ENCODE measurements around the gene SOHLH1. TPM values are rescaled to one million over a fixed set of nuclear protein-coding genes. Genes with fewer than 3 reads are reported as not detected.

The SOHLH1 gene
- total RNA-seq, 4 donors from 2014 or later, result not detected

- TF ChIP-seq CTCF (IDR thresholded peaks at IDR 0.05) (no peak), EP300 (IDR thresholded peaks at IDR 0.05) (no peak), POLR2A (IDR thresholded peaks at IDR 0.05; ENCODE audit: low read depth) (no peak), POLR2AphosphoS5 (IDR thresholded peaks at IDR 0.05) (no peak)
- Histone ChIP-seq H3K27me3 (peaks cover 0 to 90% (median 8%) of the 10 kb centered on the region in 4 donors), H3K36me3 (no peaks in the 10 kb centered on the region), H3K4me1 (peaks cover 0 to 6% (median 0%) of the 10 kb centered on the region in 4 donors), H3K9me3 (peaks cover 0 to 5% (median 1%) of the 10 kb centered on the region in 4 donors), H3K27ac (replicated peaks in 1 of 4) (no peak overlapping the region), H3K4me3 (no peak overlapping the region)
- WGBS, result 60% methylated on average over 19 of the region's 23 CpGs
- DNase-seq (ENCODE audit: extremely low spot score), result no peak
- intact Hi-C loops (cut with DNase I), result no loop called here
Observed at GRCh38 chr9:135736979-135737839, 37.9 kb upstream of the SOHLH1 start.

GRCh38 chr9:135736272-135736978 lies 37.1 kb upstream of the SOHLH1 start:
- H3K4me3 ChIP-seq, result no peak overlapping the region
- TF ChIP-seq EP300 (IDR thresholded peaks at IDR 0.05), result no peak
- no peak for TF ChIP-seq POLR2AphosphoS5 (IDR thresholded peaks at IDR 0.05)
- no peak for TF ChIP-seq CTCF (IDR thresholded peaks at IDR 0.05)
- no peak for TF ChIP-seq POLR2A (IDR thresholded peaks at IDR 0.05; ENCODE audit: low read depth)
- peaks cover 0 to 83% (median 8%) of the 10 kb centered on the region in 4 donors for H3K27me3 ChIP-seq
- 10% methylated on average over 14 of the region's 78 CpGs for WGBS
- H3K4me1 ChIP-seq, result peaks cover 0 to 6% (median 0%) of the 10 kb centered on the region in 4 donors
- intact Hi-C loops (cut with DNase I), result no loop called here
- DNase-seq (ENCODE audit: extremely low spot score), result no peak
- no peak overlapping the region for H3K27ac ChIP-seq (replicated peaks in 1 of 4)
- no peaks in the 10 kb centered on the region for H3K36me3 ChIP-seq
- H3K9me3 ChIP-seq, result peaks cover 0 to 10% (median 5%) of the 10 kb centered on the region in 4 donors

DNA sequence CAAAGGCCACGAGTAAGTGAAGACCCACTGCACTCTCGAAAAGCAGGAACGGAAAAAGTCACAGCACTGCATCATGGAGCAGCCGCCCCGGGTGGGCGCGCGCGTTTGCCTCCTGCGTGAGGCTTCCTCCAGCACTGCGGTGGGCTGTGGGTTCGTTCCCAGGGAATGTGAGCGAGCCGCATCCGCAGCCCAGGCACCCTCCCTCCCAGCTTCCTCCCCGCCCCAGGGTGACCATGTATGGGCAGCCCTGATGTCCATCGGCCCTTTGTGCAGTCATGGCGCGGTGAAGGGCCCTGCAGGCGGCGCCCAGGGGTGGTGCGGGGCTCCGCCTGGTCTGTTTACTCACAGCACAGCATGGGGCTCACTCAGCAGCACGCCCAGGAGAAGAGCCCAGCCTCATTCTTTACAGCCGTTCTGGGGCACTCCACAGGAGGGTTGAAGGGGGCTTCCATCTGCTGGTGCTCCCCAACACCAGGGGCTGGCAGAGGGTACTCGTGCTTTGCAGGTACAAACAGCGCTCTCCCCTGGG lies 35.4 kb upstream of the SOHLH1 start:
- Histone ChIP-seq H3K9me3 (peaks cover 0 to 22% (median 7%) of the 10 kb centered on the region in 4 donors), H3K27me3 (peaks cover 0 to 65% (median 8%) of the 10 kb centered on the region in 4 donors), H3K36me3 (no peaks in the 10 kb centered on the region), H3K4me1 (peaks cover 0 to 6% (median 0%) of the 10 kb centered on the region in 4 donors), H3K4me3 (no peak overlapping the region), H3K27ac (replicated peaks in 1 of 4) (no peak overlapping the region)
- DNase-seq (ENCODE audit: extremely low spot score), result no peak
- intact Hi-C loops (cut with DNase I), result no loop called here
- TF ChIP-seq CTCF (IDR thresholded peaks at IDR 0.05) (no peak), POLR2A (IDR thresholded peaks at IDR 0.05; ENCODE audit: low read depth) (no peak), EP300 (IDR thresholded peaks at IDR 0.05) (no peak), POLR2AphosphoS5 (IDR thresholded peaks at IDR 0.05) (no peak)
- whole genome bisulfite sequencing, result 56% methylated on average over 4 of the region's 27 CpGs

GRCh38 chr9:135732569-135733257 lies 33.4 kb upstream of the SOHLH1 start:
- intact Hi-C loops (cut with DNase I), result no loop called here
- H3K9me3 ChIP-seq, result peaks cover 0 to 22% (median 7%) of the 10 kb centered on the region in 4 donors
- no peak overlapping the region for H3K4me3 ChIP-seq
- 74% methylated on average over 6 of the region's 6 CpGs for WGBS
- no peak for DNase-seq (ENCODE audit: extremely low spot score)
- no peak for TF ChIP-seq POLR2A (IDR thresholded peaks at IDR 0.05; ENCODE audit: low read depth)
- H3K4me1 ChIP-seq, result peaks cover 0 to 6% (median 0%) of the 10 kb centered on the region in 4 donors
- H3K36me3 ChIP-seq, result no peaks in the 10 kb centered on the region
- no peak overlapping the region for H3K27ac ChIP-seq (replicated peaks in 1 of 4)
- peaks cover 0 to 55% (median 8%) of the 10 kb centered on the region in 4 donors for H3K27me3 ChIP-seq

All from esophagus muscularis mucosa (tissue), 4 donors.